WTC11 (cell line): Measurements from ENCODE around the gene ACIN1. TPM values are rescaled to one million over a fixed set of nuclear protein-coding genes. Genes with fewer than 3 reads are reported as not detected.

Experiments
- ATAC-seq: fragments of 200-7000 bp; cut with Tn5 transposase; 2 replicates; pipeline ENCODE4 v1.10.0; 2021; ENCODE audit warnings: mild to moderate bottlenecking, moderate library complexity
- CTCF ChIA-PET: fragments of 300-600 bp; sonication (Branson Sonifier 250); formaldehyde crosslinking; loops from one replicate; lab custom pipeline; 2021; ENCODE audit warnings: antibody characterized with exemption; lab: Charles Lee
- POLR2A ChIA-PET: fragments of 350-600 bp; sonication (Branson Sonifier 250); formaldehyde crosslinking; loops from one replicate; lab custom pipeline; 2021; ENCODE audit warnings: antibody characterized with exemption; lab: Charles Lee
- DNase-seq: peaks from one replicate; pipeline ENCODE4 v3.0.0; 2021; ENCODE audit warnings: low spot score
- H3K27ac Mint-ChIP-seq: 2 replicates; pipeline ENCODE4 v1.8.0; 2021; ENCODE audit warnings: mixed read lengths
- H3K27me3 Mint-ChIP-seq: 2 replicates; pipeline ENCODE4 v1.8.0; 2021; ENCODE audit warnings: low read depth, mild to moderate bottlenecking, moderate library complexity, mixed read lengths
- H3K36me3 Mint-ChIP-seq: 2 replicates; pipeline ENCODE4 v1.8.0; 2021; ENCODE audit warnings: mixed read lengths
- H3K4me1 Mint-ChIP-seq: 2 replicates; pipeline ENCODE4 v1.8.0; 2022; ENCODE audit warnings: mixed read lengths
- H3K4me3 Mint-ChIP-seq: 2 replicates; pipeline ENCODE4 v1.8.0; 2021; ENCODE audit warnings: mild to moderate bottlenecking, moderate library complexity, mixed read lengths
- H3K9me3 Mint-ChIP-seq: 2 replicates; pipeline ENCODE4 v1.8.0; 2021; ENCODE audit warnings: mixed read lengths
- CREM ChIP-seq: sonication (generic); formaldehyde crosslinking; IDR thresholded peaks from 2 replicates; pipeline ENCODE4 v1.8.1; 2022; ENCODE audit warnings: mild to moderate bottlenecking, missing genetic modification reagents, moderate library complexity
- FOXJ3 ChIP-seq: sonication (generic); formaldehyde crosslinking; IDR thresholded peaks from 2 replicates; pipeline ENCODE4 v1.9.0; 2021; ENCODE audit warnings: missing genetic modification reagents, mild to moderate bottlenecking, borderline replicate concordance
- GTF2I ChIP-seq: fragments of 250-450 bp; sonication (Bioruptor Pico); conservative IDR thresholded peaks from 2 replicates; pipeline ENCODE4 v1.4.0; 2021; ENCODE audit warnings: mild to moderate bottlenecking
- MYBL2 ChIP-seq: sonication (generic); formaldehyde crosslinking; IDR thresholded peaks from 2 replicates; pipeline ENCODE4 v1.8.1; 2023; ENCODE audit warnings: mild to moderate bottlenecking, moderate library complexity, missing genetic modification reagents
- RORB ChIP-seq: fragments of 250-450 bp; sonication (Bioruptor Pico); IDR thresholded peaks from 2 replicates; pipeline ENCODE4 v1.9.0; 2021; ENCODE audit warnings: mild to moderate bottlenecking
- SMAD3 ChIP-seq: sonication (generic); formaldehyde crosslinking; IDR thresholded peaks from 2 replicates; pipeline ENCODE4 v1.8.0; 2022; ENCODE audit warnings: missing genetic modification reagents, mild to moderate bottlenecking, borderline replicate concordance
- TEAD4 ChIP-seq: sonication (generic); formaldehyde crosslinking; IDR thresholded peaks from 2 replicates; pipeline ENCODE4 v1.8.0; 2022; ENCODE audit warnings: mild to moderate bottlenecking, missing genetic modification reagents
- ZNF416 ChIP-seq: fragments of 250-450 bp; sonication (Bioruptor Pico); IDR thresholded peaks from 2 replicates; pipeline ENCODE4 v1.9.0; 2021; ENCODE audit warnings: mild to moderate bottlenecking, inconsistent platforms
- ZNF671 ChIP-seq: fragments of 250-450 bp; sonication (Bioruptor Pico); IDR thresholded peaks from 2 replicates; pipeline ENCODE4 v1.8.0; 2021; ENCODE audit warnings: mild to moderate bottlenecking
- total RNA-seq: library from RNA; stranded (reverse); gene quantifications from 3 replicates; pipeline ENCODE4 v1.2.3, GENCODE V29; 2021
- TF ChIP-seq, protein P1 (sequence below): fragments of 250-450 bp; sonication (Bioruptor Pico); IDR thresholded peaks from 2 replicates; pipeline ENCODE4 v1.9.0; 2021; ENCODE audit warnings: mild to moderate bottlenecking, borderline replicate concordance
- TF ChIP-seq, protein P2 (sequence below): sonication (generic); formaldehyde crosslinking; IDR thresholded peaks from 2 replicates; pipeline ENCODE4 v1.8.0; 2022; ENCODE audit warnings: mild to moderate bottlenecking, missing genetic modification reagents
- TF ChIP-seq, protein P3 (sequence below): fragments of 250-450 bp; sonication (Bioruptor Pico); IDR thresholded peaks from 2 replicates; pipeline ENCODE4 v1.9.0; 2021; ENCODE audit warnings: mild to moderate bottlenecking
- TF ChIP-seq, protein P4 (sequence below): sonication (generic); formaldehyde crosslinking; IDR thresholded peaks from 2 replicates; pipeline ENCODE4 v1.8.1; 2022; ENCODE audit warnings: mild to moderate bottlenecking, moderate library complexity, missing genetic modification reagents
- TF ChIP-seq, protein P5 (sequence below): sonication (generic); formaldehyde crosslinking; IDR thresholded peaks from 2 replicates; pipeline ENCODE4 v1.8.0; 2022; ENCODE audit warnings: missing genetic modification reagents

Gene ACIN1
- total RNA-seq, 1 experiment from 2014 or later: 229 TPM

DNA sequence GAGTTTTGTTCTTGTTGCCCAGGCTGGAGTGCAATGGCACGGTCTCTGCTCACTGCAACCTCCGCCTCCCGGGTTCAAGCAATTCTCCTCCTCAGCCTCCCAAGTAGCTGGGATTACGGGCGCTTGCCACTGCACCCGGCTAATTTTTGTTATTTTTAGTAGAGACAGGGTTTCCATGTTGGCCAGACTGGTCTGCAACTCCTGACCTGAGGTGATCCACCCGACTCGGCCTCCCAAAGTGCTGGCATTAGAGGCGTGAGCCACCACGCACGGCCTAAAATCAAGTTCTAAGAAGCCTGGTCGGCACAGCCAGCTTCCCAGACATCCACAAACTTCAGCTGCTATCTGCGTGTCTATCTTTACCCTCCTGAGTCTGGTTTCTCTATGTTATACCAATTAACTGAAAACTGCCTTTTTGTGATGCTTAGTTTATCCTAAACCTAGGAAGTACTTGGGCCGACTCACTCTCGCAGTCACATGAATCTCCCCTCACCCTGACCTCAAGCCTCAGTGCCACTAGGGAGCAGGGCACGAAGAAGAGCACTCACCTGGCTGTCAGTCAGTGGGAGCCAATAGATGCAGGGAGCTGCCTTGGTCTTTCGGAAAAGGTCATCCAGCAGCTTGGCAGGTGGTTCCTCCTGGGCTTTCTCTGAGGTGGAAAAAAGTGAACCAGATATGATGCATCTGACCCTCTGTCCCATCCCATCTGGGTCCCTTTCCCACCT lies 34.2 kb downstream of the ACIN1 start (continued):
- TF ChIP-seq, protein P1, sequence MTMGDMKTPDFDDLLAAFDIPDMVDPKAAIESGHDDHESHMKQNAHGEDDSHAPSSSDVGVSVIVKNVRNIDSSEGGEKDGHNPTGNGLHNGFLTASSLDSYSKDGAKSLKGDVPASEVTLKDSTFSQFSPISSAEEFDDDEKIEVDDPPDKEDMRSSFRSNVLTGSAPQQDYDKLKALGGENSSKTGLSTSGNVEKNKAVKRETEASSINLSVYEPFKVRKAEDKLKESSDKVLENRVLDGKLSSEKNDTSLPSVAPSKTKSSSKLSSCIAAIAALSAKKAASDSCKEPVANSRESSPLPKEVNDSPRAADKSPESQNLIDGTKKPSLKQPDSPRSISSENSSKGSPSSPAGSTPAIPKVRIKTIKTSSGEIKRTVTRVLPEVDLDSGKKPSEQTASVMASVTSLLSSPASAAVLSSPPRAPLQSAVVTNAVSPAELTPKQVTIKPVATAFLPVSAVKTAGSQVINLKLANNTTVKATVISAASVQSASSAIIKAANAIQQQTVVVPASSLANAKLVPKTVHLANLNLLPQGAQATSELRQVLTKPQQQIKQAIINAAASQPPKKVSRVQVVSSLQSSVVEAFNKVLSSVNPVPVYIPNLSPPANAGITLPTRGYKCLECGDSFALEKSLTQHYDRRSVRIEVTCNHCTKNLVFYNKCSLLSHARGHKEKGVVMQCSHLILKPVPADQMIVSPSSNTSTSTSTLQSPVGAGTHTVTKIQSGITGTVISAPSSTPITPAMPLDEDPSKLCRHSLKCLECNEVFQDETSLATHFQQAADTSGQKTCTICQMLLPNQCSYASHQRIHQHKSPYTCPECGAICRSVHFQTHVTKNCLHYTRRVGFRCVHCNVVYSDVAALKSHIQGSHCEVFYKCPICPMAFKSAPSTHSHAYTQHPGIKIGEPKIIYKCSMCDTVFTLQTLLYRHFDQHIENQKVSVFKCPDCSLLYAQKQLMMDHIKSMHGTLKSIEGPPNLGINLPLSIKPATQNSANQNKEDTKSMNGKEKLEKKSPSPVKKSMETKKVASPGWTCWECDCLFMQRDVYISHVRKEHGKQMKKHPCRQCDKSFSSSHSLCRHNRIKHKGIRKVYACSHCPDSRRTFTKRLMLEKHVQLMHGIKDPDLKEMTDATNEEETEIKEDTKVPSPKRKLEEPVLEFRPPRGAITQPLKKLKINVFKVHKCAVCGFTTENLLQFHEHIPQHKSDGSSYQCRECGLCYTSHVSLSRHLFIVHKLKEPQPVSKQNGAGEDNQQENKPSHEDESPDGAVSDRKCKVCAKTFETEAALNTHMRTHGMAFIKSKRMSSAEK (CRISPR knock-in tag): no peak
- no peak for TF ChIP-seq TEAD4 (CRISPR knock-in tag)
- no peak for TF ChIP-seq ZNF416 (CRISPR knock-in tag)
- no peak for TF ChIP-seq CREM (CRISPR knock-in tag)
- TF ChIP-seq SMAD3 (CRISPR knock-in tag): no peak
- TF ChIP-seq, protein P2, sequence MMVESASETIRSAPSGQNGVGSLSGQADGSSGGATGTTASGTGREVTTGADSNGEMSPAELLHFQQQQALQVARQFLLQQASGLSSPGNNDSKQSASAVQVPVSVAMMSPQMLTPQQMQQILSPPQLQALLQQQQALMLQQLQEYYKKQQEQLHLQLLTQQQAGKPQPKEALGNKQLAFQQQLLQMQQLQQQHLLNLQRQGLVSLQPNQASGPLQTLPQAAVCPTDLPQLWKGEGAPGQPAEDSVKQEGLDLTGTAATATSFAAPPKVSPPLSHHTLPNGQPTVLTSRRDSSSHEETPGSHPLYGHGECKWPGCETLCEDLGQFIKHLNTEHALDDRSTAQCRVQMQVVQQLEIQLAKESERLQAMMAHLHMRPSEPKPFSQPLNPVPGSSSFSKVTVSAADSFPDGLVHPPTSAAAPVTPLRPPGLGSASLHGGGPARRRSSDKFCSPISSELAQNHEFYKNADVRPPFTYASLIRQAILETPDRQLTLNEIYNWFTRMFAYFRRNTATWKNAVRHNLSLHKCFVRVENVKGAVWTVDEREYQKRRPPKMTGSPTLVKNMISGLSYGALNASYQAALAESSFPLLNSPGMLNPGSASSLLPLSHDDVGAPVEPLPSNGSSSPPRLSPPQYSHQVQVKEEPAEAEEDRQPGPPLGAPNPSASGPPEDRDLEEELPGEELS (CRISPR knock-in tag): no peak
- TF ChIP-seq GTF2I: no peak
- no peak for TF ChIP-seq ZNF671 (CRISPR knock-in tag)
- TF ChIP-seq, protein P3, sequence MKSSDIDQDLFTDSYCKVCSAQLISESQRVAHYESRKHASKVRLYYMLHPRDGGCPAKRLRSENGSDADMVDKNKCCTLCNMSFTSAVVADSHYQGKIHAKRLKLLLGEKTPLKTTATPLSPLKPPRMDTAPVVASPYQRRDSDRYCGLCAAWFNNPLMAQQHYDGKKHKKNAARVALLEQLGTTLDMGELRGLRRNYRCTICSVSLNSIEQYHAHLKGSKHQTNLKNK: no peak
- TF ChIP-seq RORB (CRISPR knock-in tag): no peak
- no peak for TF ChIP-seq FOXJ3 (CRISPR knock-in tag)

DNA sequence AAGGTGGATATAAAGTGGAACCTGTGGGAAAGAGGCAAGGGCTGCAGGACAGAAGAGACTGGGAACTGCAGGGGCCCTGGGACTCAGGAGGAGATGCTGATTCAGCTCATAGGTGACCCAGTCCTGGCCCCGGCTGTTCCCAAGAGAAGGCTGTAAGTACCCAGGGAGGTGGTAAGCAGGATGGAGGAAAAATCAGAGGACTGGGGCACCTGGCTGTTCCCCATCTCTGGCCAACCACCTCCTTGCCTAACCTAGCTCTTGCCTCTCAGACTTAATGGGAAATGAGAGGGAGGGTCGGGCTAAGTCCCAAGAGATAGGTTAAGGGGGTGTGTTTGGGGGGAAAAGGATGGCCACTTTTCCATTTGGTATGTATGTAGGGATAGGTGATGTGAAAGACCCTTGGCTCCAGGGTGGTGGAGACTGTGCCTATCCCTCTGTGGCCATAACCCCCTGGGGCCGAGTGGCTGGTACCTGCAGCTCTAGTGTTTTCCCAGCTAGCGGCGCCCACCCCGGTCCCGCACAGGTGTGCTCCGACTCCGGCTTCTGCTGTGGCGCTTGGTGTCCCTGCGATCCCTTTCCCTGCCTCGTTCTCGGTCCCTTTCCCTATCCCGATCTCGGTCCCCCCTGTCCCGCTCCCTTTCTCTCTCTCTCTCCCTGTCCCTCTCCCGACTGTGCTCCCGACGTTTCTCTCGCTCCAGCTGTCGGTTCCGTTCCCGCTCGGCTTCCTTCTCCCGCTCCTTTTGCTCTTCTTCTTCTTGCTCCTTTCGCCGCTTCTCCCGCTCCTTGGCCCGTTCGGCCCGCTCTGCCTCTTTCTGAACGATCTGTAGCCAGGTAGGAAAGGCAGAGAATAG lies 36.1 kb downstream of the ACIN1 start:
- no peak for ATAC-seq
- ChIA-PET CTCF (interaction anchor here (0.6 to 8.8 kb wide), 38 partner anchors 10 to 489 kb away, joined by 3 to 224 read pairs (median 6); partner anchors contain the start of genes ACIN1, AJUBA, C14orf119 and HAUS4), POLR2A (interaction anchor here (0.6 to 2.6 kb wide), 14 partner anchors 10 to 128 kb away, joined by 3 to 13 read pairs (median 6); partner anchors contain the start of genes ACIN1, AJUBA, C14orf119 and PSMB5)
- Mint-ChIP-seq H3K9me3 (no peaks in the 10 kb centered on the region), H3K27ac (peak overlapping the region; percentile 16), H3K4me3 (no peak overlapping the region), H3K27me3 (peaks cover 5% of the 10 kb centered on the region; the same call in 1 of the 2 replicates), H3K4me1 (peaks cover 12% of the 10 kb centered on the region), H3K36me3 (peaks cover 38% of the 10 kb centered on the region)
- DNase-seq: no peak
- TF ChIP-seq, protein P4, sequence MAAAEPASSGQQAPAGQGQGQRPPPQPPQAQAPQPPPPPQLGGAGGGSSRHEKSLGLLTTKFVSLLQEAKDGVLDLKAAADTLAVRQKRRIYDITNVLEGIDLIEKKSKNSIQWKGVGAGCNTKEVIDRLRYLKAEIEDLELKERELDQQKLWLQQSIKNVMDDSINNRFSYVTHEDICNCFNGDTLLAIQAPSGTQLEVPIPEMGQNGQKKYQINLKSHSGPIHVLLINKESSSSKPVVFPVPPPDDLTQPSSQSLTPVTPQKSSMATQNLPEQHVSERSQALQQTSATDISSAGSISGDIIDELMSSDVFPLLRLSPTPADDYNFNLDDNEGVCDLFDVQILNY (CRISPR knock-in tag): no peak
- TF ChIP-seq, protein P5, sequence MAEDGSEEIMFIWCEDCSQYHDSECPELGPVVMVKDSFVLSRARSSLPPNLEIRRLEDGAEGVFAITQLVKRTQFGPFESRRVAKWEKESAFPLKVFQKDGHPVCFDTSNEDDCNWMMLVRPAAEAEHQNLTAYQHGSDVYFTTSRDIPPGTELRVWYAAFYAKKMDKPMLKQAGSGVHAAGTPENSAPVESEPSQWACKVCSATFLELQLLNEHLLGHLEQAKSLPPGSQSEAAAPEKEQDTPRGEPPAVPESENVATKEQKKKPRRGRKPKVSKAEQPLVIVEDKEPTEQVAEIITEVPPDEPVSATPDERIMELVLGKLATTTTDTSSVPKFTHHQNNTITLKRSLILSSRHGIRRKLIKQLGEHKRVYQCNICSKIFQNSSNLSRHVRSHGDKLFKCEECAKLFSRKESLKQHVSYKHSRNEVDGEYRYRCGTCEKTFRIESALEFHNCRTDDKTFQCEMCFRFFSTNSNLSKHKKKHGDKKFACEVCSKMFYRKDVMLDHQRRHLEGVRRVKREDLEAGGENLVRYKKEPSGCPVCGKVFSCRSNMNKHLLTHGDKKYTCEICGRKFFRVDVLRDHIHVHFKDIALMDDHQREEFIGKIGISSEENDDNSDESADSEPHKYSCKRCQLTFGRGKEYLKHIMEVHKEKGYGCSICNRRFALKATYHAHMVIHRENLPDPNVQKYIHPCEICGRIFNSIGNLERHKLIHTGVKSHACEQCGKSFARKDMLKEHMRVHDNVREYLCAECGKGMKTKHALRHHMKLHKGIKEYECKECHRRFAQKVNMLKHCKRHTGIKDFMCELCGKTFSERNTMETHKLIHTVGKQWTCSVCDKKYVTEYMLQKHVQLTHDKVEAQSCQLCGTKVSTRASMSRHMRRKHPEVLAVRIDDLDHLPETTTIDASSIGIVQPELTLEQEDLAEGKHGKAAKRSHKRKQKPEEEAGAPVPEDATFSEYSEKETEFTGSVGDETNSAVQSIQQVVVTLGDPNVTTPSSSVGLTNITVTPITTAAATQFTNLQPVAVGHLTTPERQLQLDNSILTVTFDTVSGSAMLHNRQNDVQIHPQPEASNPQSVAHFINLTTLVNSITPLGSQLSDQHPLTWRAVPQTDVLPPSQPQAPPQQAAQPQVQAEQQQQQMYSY: peak; percentile 62
- no peak for TF ChIP-seq MYBL2 (CRISPR knock-in tag)
